GM12864 (cell line): ENCODE data around the gene ZIC4.

Experiments
- DNase-seq: peaks from one replicate; pipeline ENCODE4 v3.0.0-alpha.2; 2011; ENCODE audit warnings: low read depth
- H3K4me3 ChIP-seq: 2 replicates; pipeline ENCODE4 v1.5.1; 2011; ENCODE audit warnings: mild to moderate bottlenecking, low read depth, low read length, control low read depth
- CTCF ChIP-seq: IDR thresholded peaks from 2 replicates; pipeline ENCODE4 v1.5.1; 2011; ENCODE audit warnings: low read depth, mild to moderate bottlenecking, moderate library complexity, low read length, control low read depth, inconsistent platforms; ENCODE audit errors: missing control alignments

Gene ZIC4

DNA sequence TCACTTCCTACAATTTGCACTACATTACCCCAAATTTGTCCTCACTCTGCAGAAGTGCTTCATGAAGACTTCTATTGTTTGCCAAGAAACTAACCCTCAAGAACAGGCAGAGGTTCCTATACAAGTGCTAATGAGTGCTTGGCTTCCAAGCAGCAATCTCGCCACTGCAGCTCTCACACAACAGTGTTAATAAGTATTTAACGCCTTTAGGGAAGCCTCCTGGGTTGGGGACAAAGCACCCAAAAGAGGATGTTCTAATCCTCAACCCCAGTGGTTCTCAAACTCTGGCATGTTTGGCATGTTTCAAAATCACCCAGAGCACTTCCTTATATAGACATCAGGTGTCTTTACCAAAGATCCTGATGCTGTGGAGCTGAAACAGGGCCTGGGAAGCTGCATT, 64.6 kb downstream of the ZIC4 start:
- DNase-seq: no peak
- no peak for TF ChIP-seq CTCF
- no peak overlapping the region for H3K4me3 ChIP-seq

DNA sequence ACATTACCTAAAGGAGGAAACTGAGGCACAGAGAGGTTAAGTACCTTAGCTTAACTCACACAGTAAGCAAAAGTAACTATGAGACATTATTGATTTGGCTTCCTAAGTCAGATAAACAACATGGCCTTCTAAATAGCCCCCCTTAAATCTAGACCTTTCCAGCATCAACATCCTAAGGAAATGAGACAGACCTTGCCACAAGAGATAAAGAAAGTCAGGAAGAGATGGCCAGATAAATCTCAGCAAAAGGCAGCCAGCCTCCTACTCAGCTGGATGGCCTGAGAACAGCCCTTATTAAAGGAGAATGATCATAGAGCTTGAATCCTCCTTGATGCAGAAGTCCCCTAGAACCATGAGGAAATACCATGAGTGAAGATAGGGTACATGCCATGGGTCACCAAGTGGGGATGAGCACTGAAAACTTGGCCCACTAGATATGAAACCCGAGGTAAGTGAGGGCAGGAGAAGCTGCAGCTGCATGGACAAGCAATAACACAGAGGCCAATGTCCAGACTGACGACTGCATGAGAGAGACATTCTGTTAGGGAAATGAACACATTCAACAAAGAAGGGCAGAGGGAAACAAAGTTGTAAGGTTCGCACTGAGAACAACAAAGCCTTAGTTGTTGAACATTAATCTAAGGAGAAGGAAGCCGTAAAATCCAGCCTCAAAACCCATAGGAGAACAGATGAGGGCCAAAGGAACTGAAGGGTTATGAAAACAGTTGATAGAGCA, 69.6 kb downstream of the ZIC4 start:
- H3K4me3 ChIP-seq: no peak overlapping the region
- TF ChIP-seq CTCF: no peak
- DNase-seq: no peak
